GM19351 (cell line): ENCODE results near the gene TSPAN5.
A peak's percentile ranks its signal among the peaks of the same experiment; 100 is the strongest.
"Not testable (repeated sequence)": the region's sequence is repeated elsewhere in the genome, so short reads cannot be mapped to it uniquely, and the experiment has no call there.

Experiments used
- ATAC-seq: cut with Tn5 transposase; IDR thresholded peaks from one replicate; pipeline ENCODE4 v1.9.1; 2021; ENCODE audit warnings: mild to moderate bottlenecking, moderate library complexity; ENCODE audit not compliant: unreplicated experiment

Gene TSPAN5

DNA sequence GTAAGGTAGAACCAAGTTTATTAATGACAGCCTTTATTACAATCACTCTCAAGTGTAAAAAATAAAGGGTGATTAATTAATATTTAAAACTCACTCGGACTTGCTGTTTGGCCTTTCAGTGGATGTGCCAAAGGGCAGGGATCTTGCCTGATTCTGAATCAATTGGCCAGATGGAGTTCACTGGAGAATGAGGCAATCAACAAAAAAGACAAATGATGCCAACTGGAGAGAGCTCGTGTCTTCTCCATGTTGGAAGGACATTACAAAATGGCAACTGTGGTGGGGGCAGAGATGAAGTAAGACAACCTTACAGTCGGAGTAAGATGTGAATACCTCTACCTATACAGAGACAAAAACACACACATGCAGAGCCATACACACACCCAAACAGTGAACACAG lies 188.0 kb downstream of the TSPAN5 start:
- no peak for ATAC-seq

DNA sequence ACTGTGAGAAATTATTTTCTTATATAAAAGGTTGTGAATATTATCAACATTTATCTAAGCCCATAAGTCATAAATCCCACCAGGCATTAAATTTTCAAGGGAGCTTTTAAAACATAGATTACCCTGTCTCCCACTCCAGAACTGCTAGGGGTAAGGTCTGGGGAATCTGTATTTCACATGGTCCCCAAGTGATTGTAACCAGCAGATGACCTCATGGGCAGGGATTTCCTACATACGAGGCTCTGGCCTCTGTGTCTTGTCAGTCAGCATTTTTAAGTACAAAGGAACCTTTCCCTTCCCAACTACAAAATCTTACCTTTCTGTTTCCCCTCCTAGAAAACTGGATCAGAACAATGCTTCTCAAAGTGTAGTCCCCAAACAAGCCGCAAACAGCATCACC lies 188.6 kb downstream of the TSPAN5 start:
- no peak for ATAC-seq

DNA sequence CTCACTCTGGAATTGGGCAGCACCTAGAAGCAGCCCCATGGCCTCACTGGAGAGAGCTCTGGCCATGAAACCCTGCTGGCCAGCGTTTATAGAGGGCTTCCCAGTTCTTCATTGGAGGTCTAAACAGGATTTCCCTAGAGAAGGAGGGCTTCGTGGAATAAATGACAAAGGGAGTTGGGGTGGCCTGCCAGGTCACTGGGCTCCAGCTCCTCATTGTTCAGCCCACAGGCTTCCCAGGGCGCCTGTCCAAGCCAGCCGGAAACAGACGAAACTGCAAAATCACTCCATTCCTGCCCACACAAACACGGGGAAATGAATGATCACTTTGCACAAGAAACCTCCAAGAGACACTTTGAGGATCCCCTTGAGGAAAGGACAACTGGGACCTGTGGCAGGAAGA lies 189.7 kb downstream of the TSPAN5 start:
- ATAC-seq, result no peak

DNA sequence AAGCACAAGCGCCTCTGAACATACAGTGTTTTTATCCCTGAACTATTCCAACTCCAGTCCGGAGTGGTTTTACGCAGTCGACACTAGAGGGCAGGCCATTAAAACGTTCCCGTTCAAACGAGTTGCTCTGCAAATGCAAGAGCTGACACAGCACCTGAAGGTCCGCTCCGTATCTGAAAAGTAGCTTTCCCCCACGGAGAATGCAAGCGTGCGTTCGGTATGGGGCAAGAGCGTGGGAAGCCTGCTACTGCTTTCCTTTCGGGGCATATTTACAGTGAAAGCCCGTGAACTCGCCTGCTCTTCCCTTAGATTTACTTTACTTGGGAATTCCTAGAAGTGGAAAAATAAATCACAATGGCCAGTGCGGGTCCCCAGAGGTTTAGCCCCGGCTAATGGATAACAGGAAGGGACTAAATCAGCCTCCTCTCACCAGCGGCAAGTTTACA lies 190.8 kb downstream of the TSPAN5 start:
- ATAC-seq, result peak; percentile 99

DNA sequence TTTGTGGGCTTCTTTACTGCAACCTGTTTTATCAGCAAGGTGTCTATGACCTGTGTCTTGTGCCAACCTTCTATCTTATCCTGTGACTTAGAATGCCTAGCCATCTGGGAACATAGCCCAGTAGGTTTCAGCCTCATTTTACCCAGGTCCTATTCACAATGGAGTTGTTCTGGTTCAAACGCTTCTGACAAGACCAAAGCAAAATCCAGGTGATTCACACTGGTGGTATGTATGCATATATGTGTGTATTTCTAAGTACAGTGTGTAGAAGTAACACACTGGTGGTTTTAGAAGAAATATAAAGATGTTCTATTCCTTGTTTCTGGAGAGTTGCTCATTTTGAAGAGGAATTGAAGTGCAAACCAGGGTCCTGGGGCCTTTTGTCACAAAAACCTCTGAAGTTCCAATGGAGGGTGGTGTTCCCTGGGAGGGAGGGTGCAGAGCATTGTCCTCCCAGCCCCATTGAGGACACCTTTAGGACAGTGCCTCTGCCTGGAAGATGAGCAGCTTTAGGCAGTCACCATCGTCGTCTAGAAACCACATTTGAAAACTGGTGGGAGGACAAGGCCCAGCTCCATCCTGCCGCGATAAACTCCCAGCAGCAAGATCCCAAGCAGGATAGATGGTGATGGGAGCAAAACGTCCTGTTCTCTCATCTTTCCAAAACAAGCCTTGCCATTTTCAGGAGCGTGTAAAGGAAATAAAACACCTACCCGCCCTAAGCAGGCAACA lies 191.4 kb downstream of the TSPAN5 start:
- ATAC-seq, result no peak

DNA sequence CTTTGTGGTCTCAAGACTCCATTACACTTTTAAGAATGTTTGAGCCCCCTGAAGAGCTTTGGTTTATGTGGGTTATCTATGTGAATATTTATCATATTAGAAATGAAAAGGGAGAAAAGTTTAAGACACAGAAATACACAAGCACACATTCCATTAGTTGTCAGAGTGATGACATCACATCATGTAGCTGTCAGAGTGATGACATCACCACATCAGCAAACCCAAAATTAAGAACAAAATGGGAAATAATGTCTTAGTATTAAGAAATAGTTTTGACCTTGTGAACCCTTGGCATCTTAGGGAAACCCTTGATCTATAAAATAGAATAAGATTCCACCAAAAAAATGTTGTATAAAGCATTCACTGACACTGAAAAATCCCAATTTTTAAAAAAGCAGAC lies 195.9 kb downstream of the TSPAN5 start:
- no peak for ATAC-seq

DNA sequence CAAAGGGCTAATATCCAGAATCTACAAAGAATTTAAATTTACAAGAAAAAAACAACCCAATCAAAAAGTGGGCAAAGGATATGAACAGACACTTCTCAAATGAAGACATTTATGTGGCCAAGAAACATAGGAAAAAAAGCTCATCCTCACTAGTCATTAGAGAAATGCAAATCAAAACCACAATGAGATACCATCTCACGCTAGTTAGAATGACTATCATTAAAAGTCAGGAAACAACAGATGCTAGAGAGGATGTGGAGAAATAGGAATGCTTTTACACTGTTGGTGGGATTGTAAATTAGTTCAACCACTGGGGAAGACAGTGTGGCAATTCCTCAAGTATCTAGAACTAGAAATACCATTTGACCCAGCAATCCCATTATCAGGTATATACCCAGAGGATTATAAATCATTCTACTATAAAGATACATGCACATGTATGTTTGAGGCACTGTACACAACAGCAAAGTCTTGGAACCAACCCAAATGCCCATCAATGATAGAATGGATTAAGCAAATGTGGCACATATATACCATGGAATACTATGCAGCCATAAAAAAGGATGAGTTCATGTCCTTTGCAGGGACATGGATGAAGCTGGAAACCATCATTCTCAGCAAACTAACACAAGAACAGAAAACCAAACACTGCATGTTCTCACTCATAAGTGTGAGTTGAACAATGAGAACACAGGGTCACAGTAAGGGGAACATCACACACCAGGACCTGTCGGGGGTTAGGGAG lies 197.1 kb downstream of the TSPAN5 start:
- ATAC-seq, result not testable (repeated sequence)

DNA sequence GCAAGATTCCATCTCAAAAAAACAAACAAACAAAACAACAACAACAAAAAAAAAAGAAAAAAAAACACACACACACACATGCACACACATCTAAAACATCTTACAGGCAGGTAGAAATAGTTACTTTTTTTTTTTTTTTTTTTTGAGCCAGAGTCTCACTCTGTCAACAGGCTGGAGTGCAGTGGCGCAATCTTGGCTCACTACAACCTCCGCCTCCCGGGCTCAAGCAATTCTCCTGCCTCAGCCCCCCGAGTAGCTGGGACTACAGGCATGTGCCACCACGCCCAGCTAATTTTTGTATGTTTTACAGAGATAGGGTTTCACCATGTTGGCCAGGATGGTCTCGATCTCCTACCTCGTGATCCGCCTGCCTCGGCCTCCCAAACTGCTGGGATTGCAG lies 201.0 kb downstream of the TSPAN5 start:
- ATAC-seq, result not testable (repeated sequence)

DNA sequence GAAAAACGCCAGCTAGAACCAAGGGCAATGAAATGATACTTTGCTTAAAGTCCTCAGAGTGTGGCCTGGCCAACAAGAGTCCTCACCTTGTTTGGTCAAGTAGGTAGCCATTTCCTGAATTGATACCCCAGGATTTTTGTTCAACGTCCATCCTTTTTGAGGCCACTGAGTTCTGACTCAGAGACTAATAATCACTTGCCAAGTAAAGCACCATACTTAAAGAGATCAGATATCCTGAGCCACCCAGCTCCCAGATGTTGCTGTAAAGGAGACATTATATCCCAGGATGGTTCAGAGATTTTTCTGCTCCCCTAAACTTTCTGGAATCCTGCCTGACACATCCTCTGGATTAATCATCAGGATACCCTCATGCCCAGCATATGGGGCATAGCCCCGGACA lies 206.3 kb downstream of the TSPAN5 start:
- ATAC-seq, result no peak

DNA sequence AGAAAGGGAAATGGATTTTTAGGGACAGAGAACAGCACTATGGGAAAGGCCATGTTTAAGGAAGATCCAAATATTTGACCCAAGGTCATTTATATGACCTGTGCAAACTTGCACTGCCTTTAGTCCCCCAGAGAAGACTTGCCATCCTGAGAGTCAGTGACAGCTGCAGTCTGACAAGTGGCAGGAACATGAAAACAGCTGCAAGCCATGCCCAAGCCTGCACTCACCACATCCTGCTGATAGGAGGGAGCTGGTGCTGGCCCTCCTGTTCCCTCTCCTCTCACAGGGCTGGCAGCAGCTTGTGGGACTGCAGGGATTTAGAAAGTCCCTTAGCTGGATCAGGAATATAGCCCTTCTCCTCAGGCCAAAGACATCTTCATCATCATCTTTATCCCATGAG lies 209.5 kb downstream of the TSPAN5 start:
- ATAC-seq, result peak; percentile 18

DNA sequence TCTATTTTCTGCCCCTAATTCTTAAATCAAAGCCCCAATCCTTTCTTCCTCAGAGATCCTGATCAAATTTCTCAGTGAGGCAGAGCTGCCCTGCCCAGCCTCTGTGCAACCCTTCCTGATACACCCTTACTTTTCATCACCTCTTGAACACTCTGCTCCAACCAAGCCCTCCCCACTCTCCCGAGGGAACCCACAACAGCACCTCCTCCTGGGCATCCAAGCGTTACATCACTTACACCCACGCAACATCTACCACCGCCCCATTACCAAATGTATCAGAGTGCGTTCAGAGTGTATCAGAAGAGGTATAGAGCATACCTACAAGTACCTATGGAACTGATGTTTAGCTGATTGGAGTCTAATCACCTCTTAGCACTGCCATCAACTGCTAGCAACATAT lies 210.8 kb downstream of the TSPAN5 start:
- peak; percentile 26 for ATAC-seq

DNA sequence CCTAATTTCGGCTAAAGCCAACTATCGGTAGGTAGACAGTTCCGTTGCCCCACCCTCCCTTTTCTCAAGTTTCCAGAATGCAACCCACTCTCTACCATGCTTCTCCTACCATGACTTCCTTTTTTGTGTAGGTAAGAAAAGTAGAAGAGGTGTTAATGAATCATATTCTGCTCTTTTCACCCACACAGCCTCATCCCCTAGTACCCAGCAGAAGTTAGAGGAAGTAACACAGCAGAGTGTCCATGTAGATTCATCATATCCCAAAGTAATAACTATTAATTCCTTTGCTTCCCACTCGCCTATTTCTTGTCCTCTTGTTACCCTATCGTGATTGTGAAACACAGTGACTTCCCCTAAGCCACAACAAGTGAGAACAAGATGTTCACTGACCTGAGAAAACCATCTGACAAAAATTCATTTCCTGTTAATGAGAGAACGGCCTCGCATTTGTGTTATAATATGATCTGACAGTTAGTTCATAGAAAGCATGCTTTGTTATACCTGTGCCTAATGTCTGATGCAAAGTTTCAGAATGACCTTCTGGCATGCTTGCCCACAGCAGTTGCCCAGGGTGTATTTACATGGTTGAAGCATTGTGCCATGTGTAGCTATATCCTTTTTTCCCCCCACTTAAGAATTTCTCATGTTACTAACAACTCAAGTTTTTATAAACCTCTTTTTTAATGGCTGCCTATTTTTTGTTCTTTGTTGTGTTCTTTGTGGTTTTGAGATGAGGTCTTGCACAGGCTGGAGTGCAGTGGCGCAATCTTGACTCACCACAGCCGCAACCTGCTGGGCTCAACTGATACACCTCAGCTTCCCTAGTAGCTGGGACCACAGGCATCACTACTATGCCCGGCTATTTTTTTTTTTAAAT lies 211.7 kb downstream of the TSPAN5 start:
- peak; percentile 78 for ATAC-seq

DNA sequence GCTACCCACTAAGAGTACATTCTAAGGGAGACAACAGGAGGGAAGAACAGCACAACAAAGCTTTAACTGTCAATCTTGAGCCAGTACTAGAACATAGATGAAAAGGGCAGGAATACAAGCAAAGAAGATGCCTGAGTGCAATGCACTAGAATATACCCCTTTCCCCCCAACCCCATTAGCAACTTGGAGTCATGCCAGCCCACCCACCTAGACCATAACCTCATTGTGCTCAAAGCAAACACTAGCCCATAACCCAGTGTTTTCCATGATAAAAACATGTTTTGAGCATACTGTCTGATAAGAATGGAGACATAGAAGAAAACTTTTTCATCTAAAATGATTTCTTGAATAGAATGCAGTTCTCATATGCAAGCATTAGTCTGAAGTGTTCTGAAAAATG lies 214.0 kb downstream of the TSPAN5 start:
- no peak for ATAC-seq

DNA sequence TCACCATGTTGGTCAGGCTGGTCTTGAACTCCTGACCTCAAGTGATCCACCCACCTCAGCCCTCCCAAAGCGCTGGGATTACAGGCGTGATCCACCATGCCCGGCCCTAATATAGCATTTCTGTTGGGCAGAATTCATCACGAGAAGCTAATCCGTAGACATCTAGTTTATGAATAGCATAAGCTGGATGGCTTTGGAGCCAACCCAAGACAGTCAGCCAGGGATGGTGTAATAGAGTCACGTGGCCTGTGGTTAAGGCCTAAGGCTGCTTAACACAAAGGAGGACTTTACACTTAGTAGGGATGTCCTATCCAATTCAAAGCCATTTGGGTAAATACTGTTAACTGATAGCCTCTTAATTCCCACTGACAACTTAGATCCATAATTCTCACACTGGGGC lies 223.6 kb downstream of the TSPAN5 start:
- no peak for ATAC-seq

DNA sequence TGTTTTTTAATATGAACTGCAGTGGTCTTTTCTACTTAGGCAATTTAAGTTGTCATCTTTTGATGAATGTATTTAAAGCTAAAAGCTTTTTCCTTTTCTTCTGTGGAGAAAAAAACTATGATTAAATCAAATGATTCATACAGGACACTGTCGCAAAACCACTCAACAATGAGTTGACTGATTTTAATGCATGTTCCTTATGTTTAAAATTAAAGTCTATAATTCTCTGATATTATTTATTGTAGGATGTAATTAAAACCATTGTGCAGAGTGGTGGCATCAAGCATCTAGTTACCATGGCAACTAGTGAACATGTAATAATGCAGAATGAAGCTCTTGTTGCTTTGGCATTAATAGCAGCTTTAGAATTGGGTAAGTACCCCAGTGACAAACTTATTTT lies 224.7 kb downstream of the TSPAN5 start:
- no peak for ATAC-seq

DNA sequence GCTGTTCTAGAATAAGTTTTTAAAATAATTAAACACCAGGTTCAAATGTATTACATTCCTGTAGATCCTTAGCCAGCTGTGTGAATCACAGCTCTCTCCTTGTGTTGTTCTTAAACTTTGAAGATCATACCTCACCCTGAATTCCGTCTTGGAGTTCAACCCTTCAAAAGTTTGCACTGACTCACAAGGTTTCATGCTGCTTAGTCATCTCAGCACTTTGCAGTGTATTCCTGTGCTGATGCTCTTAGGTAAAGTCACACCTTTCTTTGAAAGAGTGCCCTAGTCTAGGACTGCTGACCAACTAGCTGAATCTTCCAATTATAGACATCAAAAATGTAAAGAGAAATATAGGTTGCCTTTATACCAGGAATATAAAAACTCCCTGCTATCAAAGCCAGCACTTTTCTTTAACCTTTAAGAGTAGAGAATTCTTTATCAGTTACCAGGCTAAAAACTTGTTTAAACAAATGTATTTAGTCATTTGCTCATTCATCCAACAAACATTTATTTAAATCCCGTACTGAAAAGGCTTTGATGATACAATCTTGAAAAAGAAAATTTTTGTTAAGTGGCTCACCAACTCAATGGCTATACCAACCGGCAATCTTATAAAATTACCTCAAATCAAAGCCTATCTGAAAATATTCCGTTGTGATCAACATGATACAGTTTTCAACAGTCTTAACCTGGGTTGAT lies 227.6 kb downstream of the TSPAN5 start:
- ATAC-seq, result peak; percentile 53

DNA sequence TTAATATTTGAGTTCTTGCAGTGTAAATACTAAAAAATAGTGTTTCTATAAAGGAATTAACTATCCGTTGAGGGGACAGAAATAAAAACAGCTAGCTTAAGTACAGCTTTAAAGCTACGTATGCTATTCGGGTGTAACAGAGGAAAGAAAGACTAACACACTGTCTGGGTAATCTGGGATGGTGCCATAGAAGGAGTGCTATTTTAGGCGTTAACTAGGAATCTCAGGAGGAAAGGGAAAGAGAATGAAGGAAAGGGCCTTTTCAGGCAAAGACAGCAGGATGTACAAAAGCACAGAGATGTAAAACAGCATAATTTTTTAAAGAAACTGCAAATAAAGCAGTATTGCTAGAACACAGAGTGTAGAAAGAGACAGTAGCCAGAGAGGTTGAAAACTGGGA lies 235.4 kb downstream of the TSPAN5 start:
- ATAC-seq, result no peak

DNA sequence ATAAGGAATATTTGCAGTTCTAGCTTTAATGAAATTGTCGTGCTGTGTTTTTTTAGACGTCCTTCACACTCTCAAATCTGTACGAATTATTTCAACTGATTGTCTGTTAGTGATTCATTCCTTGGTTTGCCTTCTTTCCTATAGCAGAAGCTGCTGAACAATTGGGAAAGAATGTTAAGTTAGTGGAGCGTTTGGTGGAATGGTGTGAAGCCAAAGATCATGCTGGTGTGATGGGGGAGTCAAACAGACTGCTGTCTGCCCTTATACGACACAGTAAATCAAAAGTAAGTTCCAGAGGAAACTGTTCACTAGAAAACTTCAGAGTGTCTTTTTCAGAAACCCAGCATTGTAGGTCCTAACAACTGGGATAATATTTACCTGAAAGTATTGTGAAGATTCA lies 237.3 kb downstream of the TSPAN5 start:
- ATAC-seq, result no peak
